Femur (tissue), 1 donor: Measurements from ENCODE around the gene RPS14.

ENCODE experiments used
- DNase-seq: peaks from one replicate; pipeline ENCODE4 v3.0.0-alpha.2; 2017

Gene RPS14

GRCh38 chr5:150412319-150413175, 37.0 kb downstream of the RPS14 start, which contains the start of gene CD74:
Gene CD74, minus strand, starts transcription at chr5:150412910. Its CDS starts 161 bp downstream, at chr5:150412749.
- DNase-seq = peak; percentile 87

- DNase-seq = no peak
These were observed 38.1 kb downstream of the RPS14 start for GRCh38 chr5:150411245-150411979.

GRCh38 chr5:150410524-150411244, 38.9 kb downstream of the RPS14 start:
- DNase-seq = peak; percentile 83

GRCh38 chr5:150409638-150410523, 39.7 kb downstream of the RPS14 start:
- DNase-seq = peak; percentile 90

GRCh38 chr5:150408231-150408943, 41.2 kb downstream of the RPS14 start:
- peak; percentile 16 for DNase-seq

- DNase-seq = no peak
These were observed 42.3 kb downstream of the RPS14 start for GRCh38 chr5:150407096-150407720.

GRCh38 chr5:150406723-150407095, 42.8 kb downstream of the RPS14 start:
- DNase-seq = no peak

GRCh38 chr5:150406103-150406722, 43.3 kb downstream of the RPS14 start:
- DNase-seq = no peak

GRCh38 chr5:150404941-150405816, 44.4 kb downstream of the RPS14 start:
- peak; percentile 19 for DNase-seq

GRCh38 chr5:150404535-150404934, 45.0 kb downstream of the RPS14 start:
- DNase-seq = peak; percentile 10

- peak; percentile 15 for DNase-seq
These were observed 45.4 kb downstream of the RPS14 start for GRCh38 chr5:150404121-150404520.

GRCh38 chr5:150402901-150403342, 46.6 kb downstream of the RPS14 start:
- DNase-seq = peak; percentile 17

GRCh38 chr5:150402229-150402773, 47.2 kb downstream of the RPS14 start:
- DNase-seq = peak; percentile 14

GRCh38 chr5:150401376-150402228, 47.9 kb downstream of the RPS14 start:
- DNase-seq = peak; percentile 12

GRCh38 chr5:150401076-150401375, 48.5 kb downstream of the RPS14 start:
- DNase-seq = no peak

- no peak for DNase-seq
These were observed 49.0 kb downstream of the RPS14 start for GRCh38 chr5:150400316-150401075.

GRCh38 chr5:150399524-150400211, 49.9 kb downstream of the RPS14 start:
- DNase-seq = no peak
